Mucosa of descending colon (tissue), 3 donors: Measurements from ENCODE around the gene TMEM179B. TPM values are rescaled to one million over a fixed set of nuclear protein-coding genes. Genes with fewer than 3 reads are reported as not detected.
A peak's percentile ranks its signal among the peaks of the same experiment; 100 is the strongest.

Source experiments
- ATAC-seq: fragments of 200-7000 bp; cut with Tn5 transposase; one replicate; pipeline ENCODE4 v1.9.1; 2020; ENCODE audit warnings: mild to moderate bottlenecking, moderate library complexity
- DNase-seq, 3 donors: peaks; one replicate each; pipeline ENCODE4 v3.0.0-alpha.2; 2020
- H3K36me3 ChIP-seq: fragments of 200-600 bp; one replicate; pipeline ENCODE4 v1.8.0; 2021; ENCODE audit warnings: low read depth, mild to moderate bottlenecking
- H3K4me1 ChIP-seq: fragments of 200-600 bp; one replicate; pipeline ENCODE4 v1.8.0; 2021; ENCODE audit warnings: low read depth, mild to moderate bottlenecking
- H3K4me3 ChIP-seq: fragments of 200-600 bp; one replicate; pipeline ENCODE4 v1.8.0; 2021; ENCODE audit warnings: mild to moderate bottlenecking
- H3K9me3 ChIP-seq: fragments of 200-600 bp; one replicate; pipeline ENCODE4 v1.8.0; 2021; ENCODE audit warnings: mild to moderate bottlenecking
- intact Hi-C, 2 donors: fragments of 100-400 bp; cut with DNase I in 1 of 2; cut with micrococcal nuclease in 1 of 2; formaldehyde crosslinking; loops; one replicate each; pipeline versions ENCODE4 v1.11.0 to v1.11.1; 2022; cut with DNase I, micrococcal nuclease
- total RNA-seq, 3 donors: library from RNA; stranded (reverse); fragmentation: NEBNext Ultra II Directional in 2 of 3; extraction: Animal tissue kit (Norgen Biotek cat#: 25700) in 2 of 3; gene quantifications; one replicate each; pipeline versions ENCODE4 v1.2.1 to v1.2.4, GENCODE V29; 2021 to 2023
- TF ChIP-seq, protein P1 (sequence below): fragments of 200-600 bp; IDR thresholded peaks from one replicate; pipeline ENCODE4 v1.8.0; 2022; ENCODE audit warnings: antibody characterized with exemption, mild to moderate bottlenecking
- donor health status: DM: no; HTN: no; CAD: no; lungs with moderate emphysema.
- donor health status: DM: no; HTN: no; CAD: no.
- donor health status: DM: no; HTN: yes; CAD: no.

TMEM179B gene
- total RNA-seq, 3 donors from 2014 or later, result 39.8 to 62.2 (median 54.0) TPM

GRCh38 chr11:62792202-62792575 is 5.0 kb downstream of the TMEM179B start:
- peaks cover 3% of the 10 kb centered on the region for H3K36me3 ChIP-seq
- H3K4me1 ChIP-seq, result peaks cover 29% of the 10 kb centered on the region
- TF ChIP-seq, protein P1, sequence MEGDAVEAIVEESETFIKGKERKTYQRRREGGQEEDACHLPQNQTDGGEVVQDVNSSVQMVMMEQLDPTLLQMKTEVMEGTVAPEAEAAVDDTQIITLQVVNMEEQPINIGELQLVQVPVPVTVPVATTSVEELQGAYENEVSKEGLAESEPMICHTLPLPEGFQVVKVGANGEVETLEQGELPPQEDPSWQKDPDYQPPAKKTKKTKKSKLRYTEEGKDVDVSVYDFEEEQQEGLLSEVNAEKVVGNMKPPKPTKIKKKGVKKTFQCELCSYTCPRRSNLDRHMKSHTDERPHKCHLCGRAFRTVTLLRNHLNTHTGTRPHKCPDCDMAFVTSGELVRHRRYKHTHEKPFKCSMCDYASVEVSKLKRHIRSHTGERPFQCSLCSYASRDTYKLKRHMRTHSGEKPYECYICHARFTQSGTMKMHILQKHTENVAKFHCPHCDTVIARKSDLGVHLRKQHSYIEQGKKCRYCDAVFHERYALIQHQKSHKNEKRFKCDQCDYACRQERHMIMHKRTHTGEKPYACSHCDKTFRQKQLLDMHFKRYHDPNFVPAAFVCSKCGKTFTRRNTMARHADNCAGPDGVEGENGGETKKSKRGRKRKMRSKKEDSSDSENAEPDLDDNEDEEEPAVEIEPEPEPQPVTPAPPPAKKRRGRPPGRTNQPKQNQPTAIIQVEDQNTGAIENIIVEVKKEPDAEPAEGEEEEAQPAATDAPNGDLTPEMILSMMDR, result no peak
- no peaks in the 10 kb centered on the region for H3K9me3 ChIP-seq
- H3K4me3 ChIP-seq, result peak overlapping the region; percentile 82
- ATAC-seq, result no peak
- intact Hi-C loops, result loop anchor here in 1 of 2 donors (5.0 kb wide), 1 partner anchor 70 kb away; no protein-coding TSS in a partner anchor
- peak; percentile 24 to 57 (median 54) for DNase-seq

- Histone ChIP-seq H3K4me1 (peaks cover 15% of the 10 kb centered on the region), H3K36me3 (peaks cover 3% of the 10 kb centered on the region), H3K4me3 (no peak overlapping the region), H3K9me3 (no peaks in the 10 kb centered on the region)
- no peak for ATAC-seq
- DNase-seq, result peak in 1 of 3 donors; percentile 24
- intact Hi-C loops, result loop anchor here in 1 of 2 donors (5.0 kb wide), 1 partner anchor 68 kb away; no protein-coding TSS in a partner anchor
- TF ChIP-seq, protein P1, result no peak
Observed at GRCh38 chr11:62794201-62794775, 7.1 kb downstream of the TMEM179B start.

DNA sequence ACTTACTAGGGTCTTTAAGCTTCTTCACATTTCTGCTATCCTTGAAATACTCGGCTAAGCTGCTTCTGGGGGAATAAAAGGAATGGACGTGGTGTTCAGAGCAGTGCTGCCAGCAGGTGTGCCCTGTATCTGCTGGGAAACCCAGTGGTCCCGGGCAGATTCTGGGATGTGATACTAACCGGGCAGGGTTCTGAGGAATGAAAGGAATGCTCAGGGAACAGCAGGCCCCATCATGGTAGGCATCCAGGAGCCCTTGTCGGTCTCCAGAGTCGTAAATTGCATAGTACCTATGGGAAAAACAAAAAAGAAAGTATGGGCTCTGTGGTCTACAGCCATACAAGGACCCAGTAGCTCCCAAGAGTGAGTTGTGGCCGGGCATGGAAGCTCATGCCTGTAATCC is 9.1 kb downstream of the TMEM179B start:
- TF ChIP-seq, protein P1, result no peak
- Histone ChIP-seq H3K4me1 (peaks cover 6% of the 10 kb centered on the region), H3K4me3 (no peak overlapping the region), H3K36me3 (peaks cover 3% of the 10 kb centered on the region), H3K9me3 (no peaks in the 10 kb centered on the region)
- no peak for ATAC-seq
- intact Hi-C loops, result no loop called here
- DNase-seq, result peak in 1 of 3 donors; percentile 6

GRCh38 chr11:62799486-62799885 is 12.3 kb downstream of the TMEM179B start:
- Histone ChIP-seq H3K4me3 (no peak overlapping the region), H3K36me3 (no peaks in the 10 kb centered on the region), H3K9me3 (no peaks in the 10 kb centered on the region), H3K4me1 (peaks cover 10% of the 10 kb centered on the region)
- ATAC-seq (no peak), DNase-seq (peak in 1 of 3 donors; percentile 27)
- TF ChIP-seq, protein P1, result no peak
- intact Hi-C loops, result no loop called here

DNA sequence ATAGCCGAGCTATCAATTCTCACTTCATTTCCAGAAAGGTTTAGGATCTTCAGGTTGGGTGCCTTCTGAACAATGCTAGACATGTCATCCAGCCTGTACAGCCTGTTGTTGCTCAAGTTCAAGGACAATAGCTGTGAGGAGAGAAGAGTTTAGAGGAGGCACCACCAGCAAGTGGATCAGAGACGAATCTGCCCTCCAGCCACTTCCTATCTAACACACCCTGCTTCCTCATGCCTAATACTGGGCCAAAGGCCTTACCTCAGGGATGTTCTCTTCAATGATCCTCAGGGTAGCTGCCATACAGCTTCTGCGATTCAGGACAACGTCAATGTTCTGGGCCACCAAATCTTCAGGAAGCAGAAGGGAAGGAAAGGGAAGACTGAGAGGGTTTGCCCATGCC is 13.9 kb downstream of the TMEM179B start:
- TF ChIP-seq, protein P1, result no peak
- intact Hi-C loops, result no loop called here
- ATAC-seq, result no peak

More for the DNA sequence above, 13.9 kb downstream of the TMEM179B start:
- Histone ChIP-seq H3K9me3 (no peaks in the 10 kb centered on the region), H3K4me3 (no peak overlapping the region), H3K4me1 (peaks cover 14% of the 10 kb centered on the region), H3K36me3 (no peaks in the 10 kb centered on the region)
- no peak for DNase-seq
